Hippocampal formation (tissue), 2 donors: ENCODE measurements around the gene YIPF5.

Source experiments
- DNase-seq, 2 donors: peaks; one replicate each; lab custom pipeline; 2025; lab: John Stamatoyannopoulos, UW

The YIPF5 gene

GRCh38 chr5:144170276-144171024, at the start of gene YIPF5, which contains the start of gene KCTD16:
TSS of gene YIPF5 (minus strand) at chr5:144170659. CDS start at chr5:144169955, 704 bp downstream.
TSS of gene KCTD16 (plus strand) at chr5:144170873.
- peak; percentile 86 to 89 for DNase-seq

GRCh38 chr5:144219869-144220268, 49.4 kb upstream of the YIPF5 start:
- no peak for DNase-seq

GRCh38 chr5:144210655-144211054, 40.2 kb upstream of the YIPF5 start:
- no peak for DNase-seq

- no peak for DNase-seq
Observed at GRCh38 chr5:144209361-144209760, 38.9 kb upstream of the YIPF5 start.

- DNase-seq: no peak
Observed at GRCh38 chr5:144207875-144208444, 37.5 kb upstream of the YIPF5 start.

- DNase-seq: no peak
Observed at GRCh38 chr5:144206141-144206540, 35.7 kb upstream of the YIPF5 start.

GRCh38 chr5:144205141-144205551, 34.7 kb upstream of the YIPF5 start:
- no peak for DNase-seq

GRCh38 chr5:144203750-144204596, 33.5 kb upstream of the YIPF5 start:
- peak in 1 of 2 donors; percentile 69 for DNase-seq

- no peak for DNase-seq
Observed at GRCh38 chr5:144202726-144203125, 32.3 kb upstream of the YIPF5 start.

GRCh38 chr5:144202072-144202471, 31.6 kb upstream of the YIPF5 start:
- DNase-seq: peak in 1 of 2 donors; percentile 36

- DNase-seq: no peak
Observed at GRCh38 chr5:144201588-144201987, 31.1 kb upstream of the YIPF5 start.

- DNase-seq: no peak
Observed at GRCh38 chr5:144198386-144198785, 27.9 kb upstream of the YIPF5 start.

- no peak for DNase-seq
Observed at GRCh38 chr5:144196612-144197011, 26.2 kb upstream of the YIPF5 start.

- no peak for DNase-seq
Observed at GRCh38 chr5:144195448-144195847, 25.0 kb upstream of the YIPF5 start.

GRCh38 chr5:144194144-144194543, 23.7 kb upstream of the YIPF5 start:
- DNase-seq: no peak

GRCh38 chr5:144192661-144193060, 22.2 kb upstream of the YIPF5 start:
- no peak for DNase-seq

GRCh38 chr5:144191998-144192397, 21.5 kb upstream of the YIPF5 start:
- peak in 1 of 2 donors; percentile 30 for DNase-seq

- no peak for DNase-seq
Observed at GRCh38 chr5:144191531-144191930, 21.1 kb upstream of the YIPF5 start.

GRCh38 chr5:144189800-144190429, 19.5 kb upstream of the YIPF5 start:
- DNase-seq: no peak

GRCh38 chr5:144187699-144188294, 17.3 kb upstream of the YIPF5 start:
- DNase-seq: no peak

GRCh38 chr5:144183254-144183889, 12.9 kb upstream of the YIPF5 start:
- DNase-seq: no peak
